WI38 (cell line): Measurements from ENCODE around the gene LMX1B.
"Not testable (repeated sequence)": the region's sequence is repeated elsewhere in the genome, so short reads cannot be mapped to it uniquely, and the experiment has no call there.

Source experiments
- H3K4me3 ChIP-seq: 2 replicates; pipeline ENCODE4 v1.5.1; 2011; ENCODE audit warnings: low read depth, mild to moderate bottlenecking, control low read depth, low read length
- CTCF ChIP-seq: IDR thresholded peaks from 2 replicates; pipeline ENCODE4 v1.5.1; 2012; ENCODE audit warnings: low read depth, mild to moderate bottlenecking, control low read depth, low read length

LMX1B gene

GRCh38 chr9:126722922-126723806, 109.4 kb downstream of the LMX1B start:
- TF ChIP-seq CTCF, result no peak
- peak overlapping the region; percentile 54 for H3K4me3 ChIP-seq

GRCh38 chr9:126723807-126724172, 110.1 kb downstream of the LMX1B start:
- TF ChIP-seq CTCF, result no peak
- no peak overlapping the region for H3K4me3 ChIP-seq

- H3K4me3 ChIP-seq, result no peak overlapping the region
- no peak for TF ChIP-seq CTCF
Observed at GRCh38 chr9:126724226-126724625, 110.5 kb downstream of the LMX1B start.

GRCh38 chr9:126725485-126725884, 111.8 kb downstream of the LMX1B start:
- not testable (repeated sequence) for H3K4me3 ChIP-seq

GRCh38 chr9:126728210-126728609, 114.5 kb downstream of the LMX1B start:
- not testable (repeated sequence) for H3K4me3 ChIP-seq

GRCh38 chr9:126730592-126730991, 116.9 kb downstream of the LMX1B start:
- not testable (repeated sequence) for H3K4me3 ChIP-seq

- no peak overlapping the region for H3K4me3 ChIP-seq
- TF ChIP-seq CTCF, result no peak
Observed at GRCh38 chr9:126733005-126733404, 119.3 kb downstream of the LMX1B start.

- H3K4me3 ChIP-seq, result no peak overlapping the region
- no peak for TF ChIP-seq CTCF
Observed at GRCh38 chr9:126734877-126735276, 121.1 kb downstream of the LMX1B start.

GRCh38 chr9:126735482-126735881, 121.8 kb downstream of the LMX1B start:
- no peak overlapping the region for H3K4me3 ChIP-seq
- TF ChIP-seq CTCF, result no peak
